Myocyte (in vitro differentiated cells): ENCODE data around the gene SLC12A7. TPM values are rescaled to one million over a fixed set of nuclear protein-coding genes. Genes with fewer than 3 reads are reported as not detected.

Experiments
- DNase-seq: peaks from one replicate; pipeline ENCODE4 v3.0.0-alpha.2; 2012; ENCODE audit warnings: low read depth
- total RNA-seq: library from RNA; depleted of rRNA; stranded (reverse); fragments of >200 nt; gene quantifications from 2 replicates; pipeline ENCODE4 v1.2.3, GENCODE V29; 2014

SLC12A7 gene
- total RNA-seq, 1 donor from 2014 or later, result 38.0 TPM

- no peak for DNase-seq
Observed at GRCh38 chr5:1141834-1142233, 30.0 kb upstream of the SLC12A7 start.

DNA sequence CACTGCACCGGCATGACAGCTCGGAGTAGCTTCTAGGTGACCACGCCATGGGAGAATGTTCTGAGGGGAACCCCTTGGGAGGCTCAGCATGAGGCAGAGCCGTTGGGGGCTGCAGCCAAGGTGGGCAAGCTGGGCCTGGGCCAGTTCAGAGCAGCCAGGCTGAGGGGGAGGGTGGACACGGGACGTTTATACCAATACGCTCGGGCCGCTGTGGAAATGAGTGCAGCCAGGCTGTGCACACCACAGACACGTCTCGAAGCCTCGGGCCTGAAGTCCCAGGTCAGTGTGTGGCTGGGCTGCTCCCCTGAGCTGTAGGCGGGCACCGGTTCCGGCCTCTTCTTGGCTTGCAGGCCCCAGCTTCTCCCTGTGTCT lies 28.9 kb upstream of the SLC12A7 start:
- no peak for DNase-seq

DNA sequence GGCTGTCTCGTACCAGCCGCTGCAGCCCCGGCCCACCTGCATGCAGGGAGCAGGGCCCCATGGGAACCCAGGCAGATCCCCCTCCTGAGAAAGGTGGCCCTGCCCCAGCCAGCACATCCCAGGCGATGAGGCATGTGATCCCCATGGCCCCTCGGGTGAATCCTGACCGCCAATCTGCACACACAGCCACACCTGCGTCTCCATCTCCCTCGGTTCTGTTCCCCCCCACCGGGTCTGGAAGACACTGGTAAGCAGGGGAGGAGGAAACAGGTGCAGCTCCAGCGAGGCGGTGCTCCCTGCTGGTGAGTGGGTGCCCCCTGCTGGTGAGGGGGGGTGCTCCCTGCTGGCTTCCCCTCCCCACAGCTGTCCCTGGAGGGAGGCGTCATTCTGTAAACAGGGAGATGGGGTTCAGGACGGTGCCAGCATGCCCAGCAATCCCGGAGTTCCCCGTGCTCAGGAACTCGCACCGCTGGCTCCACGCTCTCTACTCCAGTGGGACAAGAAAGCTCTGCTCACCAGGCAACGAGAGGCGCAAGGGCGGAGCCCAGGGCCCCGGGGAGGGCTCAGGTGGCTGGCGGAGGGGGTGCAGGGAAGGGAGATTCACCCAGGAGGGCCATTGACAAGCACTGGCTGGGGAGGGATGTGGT lies 28.4 kb upstream of the SLC12A7 start:
- peak; percentile 84 for DNase-seq

- no peak for DNase-seq
Observed at GRCh38 chr5:1139331-1140170, 27.7 kb upstream of the SLC12A7 start.

DNA sequence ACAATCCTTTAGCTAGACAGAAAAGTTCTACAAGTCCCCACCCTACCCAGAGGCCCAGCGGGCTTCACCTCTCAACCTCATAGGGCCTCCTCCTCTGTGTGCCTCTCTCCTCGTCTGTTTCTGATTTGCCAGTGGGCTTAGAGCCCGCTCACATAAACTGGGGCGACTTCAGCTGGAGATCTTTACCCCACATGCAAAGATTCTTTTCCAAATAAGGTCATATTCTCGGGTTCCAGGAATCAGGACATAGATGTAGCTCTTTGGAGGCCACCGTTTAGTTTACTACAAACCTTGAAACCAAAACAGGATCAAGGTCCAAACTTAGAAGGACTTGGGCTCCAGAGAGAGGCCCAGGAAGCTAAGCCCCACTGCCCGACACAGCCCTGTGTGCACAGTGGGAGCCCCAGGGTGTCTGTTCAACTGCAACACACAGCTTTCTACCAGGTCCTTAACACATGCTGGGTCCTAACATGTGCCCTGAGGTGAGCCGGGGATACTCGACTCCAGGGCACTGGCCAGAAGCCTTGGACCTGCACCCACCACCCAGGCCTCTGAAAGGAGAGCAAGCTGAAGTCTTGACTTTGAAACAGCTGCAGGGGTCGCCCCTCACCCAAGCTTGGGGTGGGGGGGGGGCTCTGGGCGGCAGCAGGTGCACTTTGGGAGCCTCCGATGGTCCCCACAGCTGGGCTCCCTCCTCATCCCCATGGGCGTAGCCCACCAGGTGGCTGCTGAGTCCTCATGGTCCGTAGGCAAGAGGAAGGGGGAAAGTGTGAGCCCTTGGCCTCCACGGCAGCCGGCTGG lies 26.8 kb upstream of the SLC12A7 start:
- DNase-seq, result no peak

DNA sequence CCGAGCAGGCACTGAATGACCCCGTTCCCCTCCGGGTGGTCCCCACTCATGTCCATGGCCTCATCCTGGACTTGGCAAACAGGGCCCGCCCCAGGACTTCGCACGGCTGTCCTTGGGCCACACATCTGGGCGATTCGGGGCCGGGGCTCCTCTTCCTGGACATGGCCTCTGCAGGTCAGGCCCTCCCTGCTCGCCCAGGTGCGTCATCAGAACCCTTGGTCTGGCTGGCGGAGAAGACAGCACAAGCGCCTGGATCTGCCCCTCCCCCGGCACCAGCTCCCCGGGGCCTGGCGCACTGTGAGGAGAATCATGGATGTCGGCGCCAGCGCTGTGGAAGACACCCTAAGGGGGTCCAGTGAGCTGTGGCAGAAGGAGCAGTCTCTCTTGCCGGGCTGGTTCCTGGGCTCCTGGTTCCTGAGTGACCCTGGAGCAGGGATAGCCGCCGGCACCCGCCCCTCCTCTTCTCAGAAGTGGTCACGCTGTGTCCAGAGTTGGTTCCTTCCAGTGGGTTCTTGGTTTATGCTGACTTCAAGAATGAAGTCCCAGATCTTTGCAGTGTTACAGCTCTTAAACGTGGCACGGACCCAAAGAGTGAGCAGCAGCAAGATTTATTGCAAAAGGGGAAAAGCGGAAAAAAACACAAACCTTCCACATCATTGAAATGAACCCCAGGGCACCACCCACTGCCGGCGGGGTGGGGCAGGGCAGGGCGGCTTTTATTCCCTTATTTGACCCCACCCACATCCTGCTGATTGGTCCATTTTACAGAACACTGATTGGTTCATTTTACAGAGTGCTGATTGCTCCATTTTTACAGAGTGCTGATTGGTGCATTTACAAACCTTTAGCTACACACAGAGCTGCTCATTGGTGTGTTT lies 25.9 kb upstream of the SLC12A7 start:
- no peak for DNase-seq

DNA sequence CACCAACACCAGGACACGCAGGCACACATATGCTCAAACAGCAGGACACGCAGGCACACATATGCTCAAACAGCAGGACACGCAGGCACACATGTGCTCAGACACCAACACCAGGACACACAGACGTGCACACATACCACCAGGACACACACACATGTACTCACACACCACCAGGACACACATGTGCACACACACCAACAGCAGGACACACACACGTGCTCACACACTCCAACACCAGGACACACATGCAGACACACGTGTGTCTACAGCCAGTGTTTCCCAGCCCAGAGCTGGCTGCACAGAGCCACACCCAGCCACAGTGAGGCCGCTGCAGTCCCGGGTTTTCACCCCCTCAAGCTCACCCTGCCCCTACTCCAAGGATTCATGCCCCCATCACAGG lies 25.0 kb upstream of the SLC12A7 start:
- DNase-seq, result no peak

DNA sequence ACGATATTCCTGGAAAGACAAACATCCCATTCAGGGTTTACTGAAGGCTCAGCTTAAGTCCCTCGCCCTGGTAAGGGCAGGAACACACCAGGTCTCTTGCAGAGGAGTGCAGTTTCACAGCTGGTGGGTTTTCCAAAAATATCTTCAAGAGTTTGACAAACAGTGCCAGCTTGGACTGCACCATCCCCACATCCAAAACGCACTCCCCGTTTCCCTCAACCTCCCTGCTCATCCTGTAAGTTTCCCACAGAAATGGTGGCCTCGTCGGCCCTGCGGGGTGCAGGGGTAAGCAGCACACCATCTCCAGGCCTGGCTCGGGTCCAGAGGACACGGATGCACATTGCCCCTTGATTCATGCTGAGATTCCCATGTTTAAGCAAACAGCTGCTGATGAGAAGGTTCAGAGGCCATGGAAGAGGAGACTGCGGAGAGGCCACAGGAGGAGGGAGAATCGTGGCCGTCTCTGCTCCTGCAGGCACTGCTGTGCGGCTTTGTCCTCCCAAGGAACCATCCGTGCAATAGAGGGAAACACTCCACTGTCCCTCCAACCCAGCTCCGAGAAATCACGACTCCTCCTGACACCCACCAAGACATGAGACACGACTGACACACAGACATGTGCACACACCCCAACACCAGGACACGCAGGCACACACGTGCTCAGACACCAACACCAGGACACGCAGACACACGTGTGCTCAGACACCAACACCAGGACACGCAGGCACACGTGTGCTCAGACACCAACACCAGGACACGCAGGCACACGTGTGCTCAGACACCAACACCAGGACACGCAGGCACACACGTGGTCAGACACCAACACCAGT lies 24.0 kb upstream of the SLC12A7 start:
- DNase-seq, result peak; percentile 61

- no peak for DNase-seq
Observed at GRCh38 chr5:1134478-1134877, 22.6 kb upstream of the SLC12A7 start.

GRCh38 chr5:1133510-1134201 lies 21.8 kb upstream of the SLC12A7 start:
- DNase-seq, result no peak

DNA sequence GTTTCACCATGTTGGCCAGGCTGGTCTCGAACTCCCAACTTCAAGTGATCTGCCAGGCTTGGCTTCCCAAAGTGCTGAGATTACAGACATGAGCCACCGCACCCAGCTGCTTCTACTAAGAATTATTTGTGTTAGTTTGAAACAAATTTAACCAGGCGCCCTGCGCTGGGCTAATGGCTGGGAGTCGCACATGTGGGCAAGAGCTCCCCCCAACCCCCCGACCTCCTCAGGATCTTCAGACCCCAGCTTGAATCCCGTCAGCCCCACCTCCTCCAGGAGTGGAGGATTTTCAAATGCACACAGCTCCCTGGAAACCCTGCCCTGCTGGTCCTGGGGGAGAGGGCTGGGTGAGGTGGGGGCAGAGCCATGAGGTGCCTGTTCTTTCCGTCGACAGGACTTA lies 21.2 kb upstream of the SLC12A7 start:
- no peak for DNase-seq

DNA sequence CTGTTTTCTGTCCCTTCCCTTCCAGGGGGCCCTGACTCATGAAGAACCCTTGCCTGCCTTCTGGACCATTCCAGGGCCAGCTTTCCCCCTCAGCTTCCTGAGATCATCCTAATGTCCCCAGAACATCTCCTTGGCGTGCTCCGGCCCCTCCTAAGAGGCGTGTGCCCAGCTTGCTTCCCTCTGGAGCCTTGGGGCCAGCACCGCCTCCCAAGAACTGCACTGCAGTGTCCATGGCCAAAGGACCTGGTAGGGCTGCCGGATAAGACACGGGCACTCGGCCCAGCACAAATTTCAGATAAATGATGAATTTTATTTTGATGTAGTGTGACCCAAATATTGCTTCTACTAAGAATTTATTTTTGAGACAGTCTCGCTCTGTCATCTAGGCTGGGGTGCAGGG lies 20.7 kb upstream of the SLC12A7 start:
- no peak for DNase-seq

- DNase-seq, result no peak
Observed at GRCh38 chr5:1131726-1132125, 19.9 kb upstream of the SLC12A7 start.

DNA sequence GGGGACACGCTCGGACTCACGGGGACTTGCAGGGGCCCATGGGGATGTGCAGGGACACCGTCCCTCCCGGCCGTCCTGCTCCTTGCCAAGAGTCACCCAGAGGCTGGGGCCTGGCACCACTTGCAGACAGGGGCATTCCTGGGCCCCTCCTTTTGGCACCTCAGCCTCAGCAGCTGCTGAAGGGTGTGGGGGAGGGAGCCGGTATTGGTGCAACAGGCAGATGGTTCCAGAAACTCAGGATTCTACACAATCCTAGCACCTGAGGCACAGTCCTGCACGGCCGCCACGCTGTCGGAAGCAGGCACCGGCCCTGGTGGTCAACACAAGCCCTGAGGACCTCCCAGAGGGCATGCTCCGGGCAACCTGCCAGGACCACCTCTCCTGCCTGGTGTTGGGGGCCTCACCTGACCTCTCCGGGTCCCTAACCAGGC lies 19.3 kb upstream of the SLC12A7 start:
- DNase-seq, result peak; percentile 64

GRCh38 chr5:1130218-1130946 lies 18.5 kb upstream of the SLC12A7 start:
- no peak for DNase-seq

DNA sequence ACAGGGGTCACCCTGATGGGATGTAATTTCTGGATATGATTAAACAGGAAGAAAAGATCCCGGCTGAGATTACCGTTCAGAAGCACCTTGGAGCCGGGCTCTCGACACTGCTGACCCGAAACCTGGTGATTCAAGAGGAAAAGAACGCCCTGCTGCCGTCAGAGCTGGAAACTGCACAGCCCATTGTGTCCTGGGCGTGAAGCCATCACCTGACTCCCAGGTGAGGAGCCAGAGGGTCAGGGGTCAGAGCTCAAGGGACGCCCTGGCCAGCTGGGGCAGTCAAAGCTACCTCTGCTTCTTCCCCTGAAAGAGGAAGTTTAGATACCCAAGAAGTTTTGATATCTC lies 17.8 kb upstream of the SLC12A7 start:
- no peak for DNase-seq

GRCh38 chr5:1128977-1129710 lies 17.3 kb upstream of the SLC12A7 start:
- DNase-seq, result no peak
